Cerebellar cortex (tissue), 1 donor: Measurements from ENCODE around the gene HOXC10.

Source experiments
- DNase-seq: peaks from one replicate; pipeline ENCODE4 v3.0.0-alpha.2; 2015; ENCODE audit warnings: low spot score

HOXC10 gene

DNA sequence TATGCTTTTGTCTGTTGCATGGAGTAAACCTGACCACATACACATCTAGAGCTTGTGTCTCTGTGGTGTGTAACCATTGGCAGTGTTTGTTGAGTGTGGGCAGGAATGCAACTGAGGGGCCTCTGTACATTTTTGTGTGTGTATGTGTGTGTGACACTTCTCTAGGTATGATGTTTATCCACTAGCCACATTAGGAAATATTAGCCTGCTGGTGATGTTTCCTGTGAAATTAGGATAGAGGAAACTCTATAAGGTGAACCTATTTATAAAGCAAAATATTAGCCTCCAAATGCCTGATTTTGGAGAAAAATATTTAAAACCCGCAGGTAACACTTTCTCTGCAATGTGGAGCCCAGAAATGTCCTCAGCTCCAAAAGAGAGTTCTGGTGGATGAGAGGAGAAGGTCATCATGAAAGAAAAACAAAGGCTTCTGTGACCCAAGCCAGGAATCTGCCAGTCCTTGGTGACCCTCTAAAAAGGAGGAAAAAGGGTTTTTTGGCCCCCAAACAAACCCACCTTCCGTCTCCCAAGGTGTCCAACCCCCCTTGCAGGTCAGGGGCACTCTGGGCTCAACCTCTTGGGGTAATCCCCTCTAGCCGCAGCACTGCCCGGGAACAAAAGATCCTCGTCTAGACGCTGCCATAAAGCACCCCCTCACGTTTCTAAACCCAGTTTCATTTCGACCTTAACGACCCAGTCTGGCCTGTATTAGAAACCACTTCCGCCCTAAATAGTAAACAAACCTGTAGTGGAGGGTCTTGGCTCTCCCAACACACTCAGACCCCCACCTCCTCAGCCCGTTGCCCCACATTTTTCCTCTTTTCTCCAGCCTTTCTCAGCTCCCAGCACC is 7.1 kb upstream of the HOXC10 start:
- no peak for DNase-seq

DNA sequence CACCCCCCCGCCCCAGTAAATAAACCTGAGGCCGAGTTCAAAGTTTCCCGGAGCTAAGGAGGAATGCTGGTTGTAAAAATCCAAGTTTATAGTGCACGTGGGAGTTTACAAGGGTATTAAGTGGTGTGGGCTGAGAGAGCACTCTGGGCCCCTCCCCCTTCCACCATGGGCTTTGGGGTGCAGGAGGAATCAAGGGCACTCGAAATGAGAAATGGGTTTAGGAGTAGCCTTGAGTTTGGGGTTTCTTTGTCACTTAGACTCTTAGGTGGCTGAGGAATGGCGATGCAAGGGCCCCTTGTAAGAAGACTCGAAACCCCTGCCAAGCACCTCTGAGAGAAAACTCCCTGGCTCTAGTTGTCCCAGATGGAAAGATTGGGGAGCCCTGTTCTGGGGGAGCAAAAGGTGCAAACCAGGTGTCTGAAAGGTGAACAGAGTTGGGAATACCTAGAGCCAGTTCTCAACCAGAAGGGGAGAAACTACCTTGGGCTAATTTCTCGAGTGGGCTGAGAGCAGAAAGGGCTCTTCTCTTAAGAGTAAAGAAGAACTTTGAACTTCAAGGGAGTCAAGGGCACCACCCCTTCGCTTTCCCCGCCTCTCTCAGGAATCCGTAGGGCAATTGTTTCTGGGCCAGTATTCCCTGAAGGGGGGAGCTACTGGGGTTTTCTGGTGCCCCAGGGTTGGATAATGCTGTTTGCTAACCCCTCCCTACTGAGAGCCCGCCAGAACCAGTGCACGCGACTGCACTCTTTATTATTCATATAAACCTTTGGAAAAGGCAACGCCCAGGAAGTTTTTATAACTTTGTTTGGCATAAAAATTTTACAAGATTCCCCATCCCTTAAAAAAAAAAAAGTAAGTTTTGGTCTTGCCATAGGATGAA is 6.2 kb upstream of the HOXC10 start:
- DNase-seq = no peak

DNA sequence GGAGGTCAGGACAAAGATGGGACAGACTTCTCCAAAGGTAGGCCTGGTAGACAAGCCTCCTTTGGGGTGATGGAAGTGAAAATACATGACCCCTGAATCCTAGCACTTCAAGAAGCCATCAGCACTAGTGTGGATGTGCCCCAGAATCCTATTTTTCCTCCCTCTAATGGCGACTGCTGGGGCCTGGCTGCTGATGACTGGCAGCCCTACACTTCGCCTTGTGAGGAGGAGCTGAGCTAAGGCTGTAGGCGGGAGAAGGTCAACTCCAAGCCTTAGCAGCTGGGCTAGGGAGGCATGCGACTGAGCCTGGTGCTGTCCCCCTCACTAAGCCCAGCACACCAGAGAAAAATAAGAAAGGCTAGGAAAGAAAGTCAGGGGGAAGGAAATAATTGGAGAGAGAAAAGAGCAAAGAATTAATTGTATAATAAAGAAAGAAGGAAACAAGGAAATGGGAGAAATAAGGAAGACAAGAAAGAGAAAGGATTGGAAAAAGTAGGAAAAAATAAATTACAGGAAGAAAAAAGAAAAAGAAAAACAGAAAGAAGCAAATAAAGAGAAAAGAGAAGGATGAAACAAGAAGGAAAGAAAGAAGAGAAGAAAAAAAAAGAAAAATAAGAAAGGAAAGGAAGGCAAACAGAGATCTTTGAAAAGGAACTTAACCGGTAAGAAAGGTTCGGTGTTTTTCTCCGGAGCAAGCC is 4.7 kb upstream of the HOXC10 start:
- peak; percentile 57 for DNase-seq

DNA sequence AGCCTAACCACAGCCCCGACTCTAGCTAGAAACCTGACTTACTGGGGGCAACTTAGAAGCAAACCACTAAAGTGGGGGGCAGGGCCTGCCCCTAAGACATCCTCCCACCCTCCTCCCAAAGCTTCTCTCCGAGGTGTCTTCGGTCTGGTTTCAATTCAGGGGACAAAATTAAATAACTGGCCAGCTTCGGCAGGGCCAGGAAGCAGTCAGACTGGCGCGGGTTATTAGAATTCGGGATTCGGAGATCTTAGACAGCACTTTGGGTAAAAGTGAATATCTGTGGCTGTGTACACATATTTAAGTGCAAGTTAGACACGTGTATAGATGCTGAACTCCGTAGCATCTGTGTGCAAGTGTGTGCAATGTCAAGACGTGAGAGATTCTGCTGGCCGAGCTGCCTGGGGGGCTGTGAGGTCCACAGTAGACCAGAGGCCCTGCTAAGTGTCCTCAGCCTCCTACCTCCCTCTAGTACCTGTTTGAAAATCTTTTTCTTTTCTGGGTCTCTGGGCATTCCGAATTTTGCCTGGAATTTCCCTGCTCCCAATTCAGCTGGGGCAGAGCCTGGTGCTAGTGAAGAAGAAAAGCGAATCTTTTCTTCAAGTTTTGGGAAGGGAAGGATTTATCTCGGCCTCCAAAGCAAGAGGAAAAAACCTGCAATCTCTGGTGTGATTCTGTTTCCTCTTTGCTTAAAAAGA is 4.0 kb upstream of the HOXC10 start:
- no peak for DNase-seq

DNA sequence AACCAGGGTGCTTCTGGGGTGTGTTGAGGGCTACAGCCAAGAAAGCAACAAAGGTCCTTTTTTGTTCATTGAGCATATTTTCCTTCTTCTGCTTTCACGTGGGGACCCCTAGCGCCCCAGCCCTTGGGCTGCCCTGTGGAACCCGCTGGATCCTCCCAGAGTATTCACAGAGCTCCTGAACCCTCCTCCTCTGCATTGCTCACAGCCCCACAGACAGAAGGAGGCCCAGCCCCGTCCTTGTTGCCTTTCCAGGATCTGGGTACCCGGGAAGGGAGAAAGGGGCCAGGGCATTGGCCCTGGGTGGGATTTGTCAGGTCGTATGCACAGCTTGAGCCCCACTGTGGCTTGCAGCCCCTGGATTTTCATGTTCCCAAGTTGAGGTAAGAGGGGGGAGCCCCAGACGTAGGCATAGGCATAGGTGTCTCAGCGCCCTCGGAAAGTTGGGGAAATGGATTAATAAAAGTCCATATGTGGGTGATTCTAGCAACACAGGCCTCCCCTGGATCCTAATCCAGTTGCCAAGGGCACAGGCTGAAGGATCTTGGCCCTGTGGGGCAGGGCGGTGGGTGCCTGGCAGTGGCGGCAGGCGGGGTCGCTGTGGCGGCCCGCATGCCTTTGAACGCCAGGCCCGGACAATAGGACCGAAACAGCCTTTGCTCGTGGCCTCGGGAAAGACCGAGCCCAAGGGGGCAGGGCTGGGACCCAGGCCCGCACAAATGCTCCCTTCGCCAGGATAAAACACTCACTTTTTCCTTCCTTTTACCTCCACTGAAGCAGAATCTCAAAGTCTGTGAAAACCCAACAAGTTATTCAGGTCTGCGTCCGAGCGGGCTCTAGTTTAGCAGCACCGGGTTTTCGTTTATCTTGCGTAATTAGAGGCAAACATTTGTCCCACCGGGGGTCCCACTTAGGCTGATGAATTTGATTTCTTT is 3.0 kb upstream of the HOXC10 start:
- peak; percentile 68 for DNase-seq

DNA sequence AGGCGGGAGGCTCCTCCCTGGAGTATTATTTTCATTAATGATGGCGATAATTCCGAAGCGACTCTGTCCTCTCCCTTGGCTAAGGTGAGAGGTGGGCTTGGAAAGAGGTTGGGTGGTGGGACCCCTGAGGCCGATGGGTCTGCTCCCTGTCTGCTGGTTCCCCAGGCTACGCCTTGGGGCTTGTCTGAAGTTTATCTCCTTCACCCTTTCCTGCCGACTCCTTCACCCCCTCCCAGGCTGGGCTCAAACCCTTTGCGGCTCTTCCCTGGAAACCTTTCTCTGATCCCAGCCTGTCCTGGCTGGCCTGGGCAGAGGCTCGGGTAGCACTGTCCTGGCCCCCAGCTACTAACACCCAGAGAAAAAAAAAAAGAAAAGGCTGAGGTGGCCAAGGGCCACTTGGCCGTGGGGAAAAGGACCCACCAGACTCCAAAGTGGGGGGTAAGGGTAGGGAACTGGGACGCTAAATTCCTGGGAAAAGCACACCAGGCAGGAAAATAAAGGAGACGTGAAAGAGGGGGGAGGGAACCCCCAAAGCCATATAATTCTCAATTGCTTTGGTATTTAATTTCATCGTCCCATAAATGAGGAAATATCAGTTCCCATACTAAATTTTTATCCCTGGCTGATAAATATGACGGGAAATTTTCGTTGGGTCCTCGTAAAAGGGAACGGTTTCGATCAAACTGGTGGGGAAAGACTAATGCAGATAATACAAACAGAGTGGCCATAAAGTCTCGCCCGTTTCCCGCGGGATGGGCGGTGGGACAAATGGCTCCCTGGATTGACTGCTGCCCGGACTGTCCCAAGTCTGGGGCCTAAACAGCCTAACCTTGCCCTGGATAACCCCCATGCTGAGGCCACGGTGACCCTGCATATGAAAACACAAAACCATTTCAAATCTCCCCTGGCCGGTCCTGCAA is 2.0 kb upstream of the HOXC10 start:
- no peak for DNase-seq

DNA sequence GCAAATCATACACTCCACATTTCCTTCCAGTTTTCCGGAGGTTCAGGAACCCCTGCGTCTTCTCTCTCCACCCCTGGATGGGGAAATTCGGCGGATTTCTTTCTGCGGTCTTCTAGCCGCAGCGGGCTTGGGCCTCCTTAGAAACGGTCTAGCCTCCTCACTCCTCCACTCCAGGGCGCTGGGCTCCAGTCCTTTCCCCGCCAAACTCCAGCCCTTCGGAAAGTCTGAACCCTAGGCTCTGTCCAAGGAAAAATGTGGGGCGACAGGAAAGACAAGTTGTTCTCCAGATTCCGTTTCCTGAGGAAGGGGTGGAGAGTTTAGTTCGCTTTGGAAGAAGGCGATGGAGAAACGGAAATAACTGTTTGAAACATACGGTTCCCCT is 1.4 kb upstream of the HOXC10 start:
- DNase-seq = peak; percentile 50

DNA sequence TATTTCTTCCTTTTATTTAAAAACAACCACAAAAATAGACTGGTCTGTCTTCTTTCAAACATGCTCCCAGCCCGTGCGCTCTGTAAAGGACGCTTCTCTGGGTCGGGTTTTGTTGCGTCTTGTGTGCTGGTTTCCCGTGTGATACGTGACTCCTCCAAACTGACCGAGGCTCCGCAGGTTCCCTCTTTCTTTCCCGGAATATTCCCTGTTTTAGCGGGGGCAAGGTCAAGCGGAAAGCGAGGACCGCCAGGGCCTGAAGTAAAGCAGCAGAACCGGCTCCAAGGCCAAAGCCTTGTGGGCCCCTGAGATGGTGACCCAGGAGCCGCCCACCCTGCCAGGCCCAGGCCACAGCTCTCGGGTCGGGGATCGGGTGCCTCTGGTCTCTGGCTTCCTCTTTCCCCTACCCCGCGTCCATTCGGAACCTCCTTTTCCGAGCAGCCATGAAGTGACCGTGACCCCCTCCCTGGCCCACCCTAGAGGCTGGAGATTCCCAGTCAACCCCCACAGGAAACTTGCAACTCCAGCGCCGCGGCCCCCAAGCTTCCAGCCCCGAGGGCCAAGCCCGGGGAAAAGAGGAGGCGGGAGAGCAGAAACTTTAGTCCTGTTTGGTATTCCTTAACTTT is 885 bp upstream of the HOXC10 start:
- no peak for DNase-seq

DNA sequence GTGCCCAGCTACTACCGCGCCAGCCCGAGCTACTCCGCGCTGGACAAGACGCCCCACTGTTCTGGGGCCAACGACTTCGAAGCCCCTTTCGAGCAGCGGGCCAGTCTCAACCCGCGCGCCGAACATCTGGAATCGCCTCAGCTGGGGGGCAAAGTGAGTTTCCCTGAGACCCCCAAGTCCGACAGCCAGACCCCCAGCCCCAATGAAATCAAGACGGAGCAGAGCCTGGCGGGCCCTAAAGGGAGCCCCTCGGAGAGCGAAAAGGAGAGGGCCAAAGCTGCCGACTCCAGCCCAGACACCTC is 697 bp downstream of the HOXC10 start:
- no peak for DNase-seq

DNA sequence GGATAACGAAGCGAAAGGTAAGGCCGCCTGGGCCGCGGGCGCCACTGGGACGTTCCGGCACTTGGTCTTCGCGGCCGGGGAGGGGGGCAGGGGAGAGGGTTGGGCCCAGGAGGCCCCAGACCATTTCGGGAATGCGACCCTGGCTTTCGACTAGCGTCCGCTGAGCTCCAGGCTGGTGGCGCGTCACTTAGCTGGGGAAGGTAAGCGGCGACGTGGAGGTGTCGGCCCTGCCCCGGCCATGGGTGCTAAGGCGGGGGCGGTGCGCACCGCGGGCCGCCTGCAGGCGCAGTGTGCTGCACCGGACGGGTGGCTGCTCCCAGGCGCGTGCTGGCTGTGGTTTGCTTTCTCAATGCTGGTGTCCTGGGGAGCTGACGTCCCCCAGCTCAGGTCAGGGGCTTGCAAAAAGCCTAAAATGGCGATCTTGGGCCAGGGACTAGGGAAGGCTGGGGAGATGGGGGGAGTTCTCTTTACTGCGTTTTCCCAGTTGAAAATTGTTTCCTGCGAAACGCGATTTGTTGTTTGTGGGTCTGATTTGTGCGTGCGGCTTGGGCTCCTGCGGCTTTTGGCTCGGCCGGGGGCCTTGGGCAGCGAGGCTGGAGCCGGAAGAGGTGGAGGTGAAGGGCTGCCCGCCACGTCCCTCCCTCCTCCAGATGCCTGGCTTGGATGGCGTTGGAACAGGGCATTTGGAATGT is 1.2 kb downstream of the HOXC10 start:
- no peak for DNase-seq

DNA sequence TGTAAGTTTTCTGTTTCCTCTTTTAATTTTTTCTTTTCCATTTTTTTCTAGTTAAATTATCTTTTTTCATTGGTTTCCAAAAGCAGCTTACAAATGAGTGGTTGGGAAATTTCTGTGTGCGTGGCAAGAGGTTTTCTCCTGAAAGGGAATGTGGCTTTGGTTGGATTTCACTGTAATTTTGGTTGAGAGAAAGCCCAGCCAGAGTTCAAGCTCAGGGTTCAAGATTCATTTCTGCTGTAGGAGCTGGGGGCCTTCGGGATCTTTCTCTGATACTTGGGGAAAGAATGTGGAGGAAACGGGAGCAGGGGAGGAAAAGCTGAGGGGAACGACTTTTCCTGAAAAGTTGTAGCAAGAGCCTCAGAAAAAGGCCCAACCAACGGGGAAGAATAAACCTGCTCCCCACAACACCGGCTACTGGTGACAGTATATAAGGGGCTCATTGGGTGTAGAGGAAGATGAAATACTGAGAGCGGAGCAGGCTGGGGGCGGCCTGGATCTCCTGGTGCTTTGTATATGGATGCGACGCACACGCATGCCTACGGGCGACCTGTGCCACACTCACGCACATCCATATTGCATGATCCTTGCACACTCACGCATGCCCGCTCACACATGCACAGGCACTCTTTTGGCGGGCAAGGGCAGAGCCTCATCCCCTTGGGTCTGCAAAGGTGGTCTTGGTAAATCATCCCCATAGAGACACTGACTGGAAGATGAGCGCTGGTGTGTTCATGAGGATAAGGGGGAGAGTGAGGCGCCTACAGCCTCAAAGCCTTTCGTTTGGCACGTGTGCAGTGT is 1.9 kb downstream of the HOXC10 start:
- DNase-seq = no peak

DNA sequence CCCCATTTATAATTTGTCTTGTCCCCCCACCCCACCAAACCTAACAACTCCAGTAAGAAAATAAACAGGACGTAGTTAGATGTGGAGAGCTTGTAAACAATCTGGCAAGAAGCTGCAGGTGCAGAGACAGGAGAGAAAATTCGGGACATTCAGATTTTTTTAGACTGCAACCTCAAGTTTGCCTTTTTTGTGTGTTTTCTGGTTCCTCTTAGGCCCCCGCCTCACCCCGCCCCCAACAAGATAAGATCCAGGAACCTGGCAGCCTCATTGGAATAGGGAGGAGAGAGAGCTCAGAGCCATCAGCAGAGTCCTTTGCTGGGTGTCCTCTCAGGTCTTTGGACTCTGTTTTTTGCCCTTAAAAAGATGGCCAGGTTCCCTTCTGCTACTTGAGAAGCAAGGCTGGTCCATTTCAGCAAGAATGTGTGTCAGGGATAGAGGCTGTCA is 2.9 kb downstream of the HOXC10 start:
- DNase-seq = no peak

DNA sequence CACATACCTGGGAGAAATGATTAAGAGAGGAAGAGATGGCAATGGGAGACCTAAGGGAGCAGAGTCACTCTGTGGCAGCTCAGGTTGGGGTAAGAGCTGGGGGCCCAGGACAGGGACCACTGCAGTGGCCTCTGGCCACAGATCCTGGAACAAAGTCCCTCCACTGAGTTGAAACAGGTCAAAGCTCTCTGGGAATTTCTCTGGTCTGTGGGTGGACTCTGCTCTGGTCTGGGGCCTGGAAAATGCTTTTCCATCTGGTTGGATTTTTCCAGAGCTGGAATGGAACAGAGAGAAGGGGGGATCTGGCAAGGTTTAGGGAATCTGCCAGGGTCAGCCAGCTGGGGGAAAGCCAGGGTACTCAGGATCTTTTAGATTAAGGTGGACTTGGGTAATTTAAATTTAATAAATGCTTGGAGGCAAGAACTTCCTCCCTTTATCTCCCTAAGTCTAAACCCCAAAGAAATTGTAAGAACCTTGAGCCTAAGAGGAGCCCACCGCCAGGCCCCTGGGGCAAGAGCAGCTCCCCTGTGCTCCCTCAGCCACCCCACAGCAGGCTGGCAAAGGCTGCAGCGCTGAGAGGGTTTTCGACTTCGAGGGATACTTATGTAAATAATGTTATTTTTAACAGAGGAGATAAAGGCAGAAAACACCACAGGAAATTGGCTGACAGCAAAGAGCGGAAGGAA is 3.7 kb downstream of the HOXC10 start:
- no peak for DNase-seq

DNA sequence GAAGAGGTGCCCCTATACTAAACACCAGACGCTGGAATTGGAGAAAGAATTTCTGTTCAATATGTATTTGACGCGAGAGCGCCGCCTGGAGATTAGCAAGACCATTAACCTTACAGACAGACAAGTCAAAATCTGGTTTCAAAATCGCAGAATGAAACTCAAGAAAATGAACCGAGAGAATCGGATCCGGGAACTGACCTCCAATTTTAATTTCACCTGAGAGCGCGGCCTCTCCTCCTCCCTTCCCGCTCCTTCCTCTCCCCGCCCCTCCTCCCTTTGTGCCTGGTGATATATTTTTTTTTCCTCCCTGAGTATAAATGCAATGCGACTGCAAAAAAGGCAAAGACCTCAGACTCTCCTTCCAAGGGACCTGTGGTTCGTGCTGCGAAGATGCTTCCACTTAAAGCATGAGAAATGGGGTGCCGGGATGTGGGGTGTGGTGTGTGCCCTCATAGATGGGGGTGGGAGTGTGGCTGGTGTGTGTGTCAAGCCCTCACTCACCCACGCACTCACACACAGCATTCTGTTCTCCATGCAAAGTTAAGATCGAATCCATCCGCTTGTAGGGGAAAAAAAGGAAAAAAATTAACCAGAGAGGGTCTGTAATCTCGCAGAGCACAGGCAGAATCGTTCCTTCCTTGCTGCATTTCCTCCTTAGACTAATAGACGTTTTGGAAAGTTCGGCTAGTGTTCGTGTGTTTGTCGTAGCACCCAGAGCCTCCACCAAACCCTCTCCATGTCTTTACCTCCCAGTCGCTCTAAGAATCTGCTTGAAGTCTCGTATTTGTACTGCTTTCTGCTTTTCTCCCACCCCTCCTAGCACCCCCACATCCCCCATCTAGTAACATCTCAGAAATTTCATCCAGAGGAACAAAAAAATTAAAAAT is 4.5 kb downstream of the HOXC10 start:
- peak; percentile 72 for DNase-seq

DNA sequence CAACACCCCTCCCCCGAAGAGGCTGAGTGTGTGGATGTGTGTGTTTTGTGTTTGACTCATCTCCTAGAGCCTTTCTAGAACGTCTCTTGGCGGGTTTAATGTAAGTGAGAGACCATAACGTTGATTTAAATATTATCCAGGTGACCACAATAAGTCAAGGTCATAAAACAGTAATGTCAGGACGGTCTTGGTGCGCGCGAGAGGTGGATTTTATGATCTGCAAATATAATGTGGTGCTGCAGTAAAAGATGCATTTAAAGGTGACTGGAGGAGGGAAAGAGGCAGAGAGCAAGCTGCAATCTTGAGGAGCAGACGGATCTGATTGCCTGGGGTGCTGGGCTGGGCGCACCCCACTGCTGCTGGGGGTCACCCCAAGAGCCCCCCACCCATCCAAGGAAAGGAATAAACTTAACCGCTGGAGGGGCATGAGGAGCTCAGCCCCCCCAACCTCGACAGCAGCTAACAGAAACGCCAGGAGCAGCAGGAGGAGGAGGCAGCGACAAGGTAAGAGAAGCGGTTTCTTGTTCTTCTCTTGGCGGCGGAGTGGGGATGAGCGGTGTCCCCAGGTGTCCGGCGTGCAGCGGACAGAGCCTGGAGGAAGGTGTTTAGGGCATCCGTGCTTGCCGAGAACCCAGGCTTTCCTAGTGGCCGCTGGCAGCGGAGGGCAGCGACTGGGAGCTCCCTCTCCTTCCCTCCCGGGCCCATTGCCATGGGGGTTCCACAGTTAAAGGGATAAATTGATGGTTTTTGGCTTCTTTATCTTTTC is 5.5 kb downstream of the HOXC10 start:
- no peak for DNase-seq

DNA sequence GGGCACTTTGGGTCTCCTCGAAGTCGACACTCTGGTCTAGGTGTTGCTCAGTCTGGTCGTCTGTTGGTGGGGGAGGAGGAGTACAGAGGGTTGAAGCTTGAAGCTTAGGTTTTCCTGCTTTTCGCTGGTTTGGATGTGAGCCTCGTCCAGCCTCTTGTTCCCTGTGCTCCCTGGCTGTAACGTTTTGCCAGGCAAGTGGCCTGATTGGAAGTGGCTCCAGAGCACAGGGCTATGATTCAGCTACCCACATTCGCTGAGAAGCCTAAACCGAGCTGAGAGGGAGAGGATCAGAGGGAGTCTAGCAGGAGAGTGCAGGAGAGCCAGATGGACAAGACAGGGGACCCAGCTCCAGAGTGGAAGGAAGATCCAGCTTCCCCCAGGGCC is 6.1 kb downstream of the HOXC10 start:
- DNase-seq = peak; percentile 47
